Transverse colon (tissue), 4 donors: Measurements from ENCODE around the gene FERMT3. TPM values are rescaled to one million over a fixed set of nuclear protein-coding genes. Genes with fewer than 3 reads are reported as not detected.

Source experiments
- DNase-seq: peaks from one replicate; pipeline ENCODE4 v3.0.0-alpha.2; 2019
- H3K27ac ChIP-seq, 4 donors: fragments of 200-600 bp; sonication (generic); 2 replicates each; pipeline ENCODE4 v1.5.1; 2016 to 2018; ENCODE audit warnings: inconsistent platforms in 4 of 4
- H3K27me3 ChIP-seq: fragments of 200-600 bp; sonication (generic); 2 replicates; pipeline ENCODE4 v1.5.1; 2017; ENCODE audit warnings: inconsistent platforms
- H3K36me3 ChIP-seq, 4 donors: fragments of 200-600 bp; sonication (generic); 2 replicates each; pipeline ENCODE4 v1.5.1; 2017 to 2019; ENCODE audit warnings: inconsistent platforms in 4 of 4
- H3K4me1 ChIP-seq, 4 donors: fragments of 200-600 bp; sonication (generic); 2 replicates each; pipeline ENCODE4 v1.5.1; 2017 to 2020; ENCODE audit warnings: inconsistent platforms in 4 of 4
- H3K4me3 ChIP-seq, 4 donors: fragments of 200-600 bp; sonication (generic); 1 replicate in 1 of 4; 2 replicates in 3 of 4; pipeline versions ENCODE4 v1.5.1 to v1.6.1; 2017 to 2019; ENCODE audit warnings: inconsistent platforms in 4 of 4
- H3K9me3 ChIP-seq, 2 donors: fragments of 200-600 bp; sonication (generic); 2 replicates each; pipeline ENCODE4 v1.5.1; 2017 to 2019; ENCODE audit warnings: inconsistent platforms in 2 of 2
- CTCF ChIP-seq, 5 experiments: fragments of 200-600 bp in 3 of 5; fragments of 450-650 bp in 2 of 5; sonication (generic) in 3 of 5; IDR thresholded peaks; 1 replicate in 2 of 5; 2 replicates in 3 of 5; pipeline ENCODE4 v1.5.1; 2016 to 2017; ENCODE audit warnings: antibody characterized with exemption in 5 of 5, inconsistent platforms in 3 of 5, mild to moderate bottlenecking in 2 of 5, moderate library complexity in 1 of 5
- EP300 ChIP-seq: sonication (generic); formaldehyde crosslinking; IDR thresholded peaks from one replicate; pipeline ENCODE4 v1.6.1; 2017; ENCODE audit warnings: antibody characterized with exemption, low read depth
- POLR2A ChIP-seq: fragments of 450-650 bp; IDR thresholded peaks from one replicate; pipeline ENCODE4 v1.6.1; 2016; ENCODE audit warnings: antibody characterized with exemption, mild to moderate bottlenecking, moderate library complexity
- POLR2AphosphoS5 ChIP-seq, 3 donors: sonication (generic); formaldehyde crosslinking; IDR thresholded peaks; one replicate each; pipeline ENCODE4 v1.6.1; 2016; ENCODE audit warnings: antibody characterized with exemption in 3 of 3
- WGBS, 2 donors: methylation state at CpG; one replicate each; pipeline ENCODE4 v1.1.5; 2018; ENCODE audit warnings: low coverage in 1 of 2; 5-methylcytosine and 5-hydroxymethylcytosine counted together
- in situ Hi-C, 4 donors: fragments of 200-750 bp; cut with MboI; loops; one replicate each; pipeline versions ENCODE4 v1.15.0 to v1.15.1; 2017; ENCODE audit warnings: low sequenced_read_pairs in 3 of 4, low pct_ligation_motif_present in 1 of 4, low pct_unique_long_range_greater_than_20kb in 1 of 4
- intact Hi-C: fragments of 100-400 bp; cut with DNase I; formaldehyde crosslinking; loops from one replicate; pipeline ENCODE4 v1.15.1; 2023; ENCODE audit warnings: low total_unique reads
- total RNA-seq, 4 donors: library from RNA; depleted of rRNA; stranded (reverse); fragments of >200 nt; gene quantifications; one replicate each; pipeline ENCODE4 v1.1.0, GENCODE V29; 2016

The FERMT3 gene
- total RNA-seq, 4 donors from 2014 or later = 14.6 to 63.3 (median 28.6) TPM

GRCh38 chr11:64253043-64253442, 46.5 kb downstream of the FERMT3 start:
- TF ChIP-seq POLR2AphosphoS5 (IDR thresholded peaks at IDR 0.05) = no peak
- TF ChIP-seq POLR2A = no peak
- TF ChIP-seq CTCF (IDR thresholded peaks at IDR 0.05) = no peak
- TF ChIP-seq EP300 = no peak
- Histone ChIP-seq H3K9me3 (no peaks in the 10 kb centered on the region), H3K4me3 (peak overlapping the region in 2 of 4 donors; percentile 65 to 86), H3K27me3 (no peaks in the 10 kb centered on the region), H3K36me3 (peaks cover 0 to 20% (median 0%) of the 10 kb centered on the region in 4 donors), H3K27ac (peak overlapping the region; percentile 84 to 91 (median 88)), H3K4me1 (peaks cover 15 to 37% (median 23%) of the 10 kb centered on the region in 4 donors)
- DNase-seq = no peak
- 72% methylated on average over 8 of the region's 8 CpGs; no CpG with 5 or more reads in 1 of the 2 donors for WGBS, 2 donors
- in situ Hi-C loops = no loop called here
- intact Hi-C loops = loop anchor here (5.0 kb wide), 1 partner anchor 49 kb away; the partner anchor contains the start of gene CATSPERZ

DNA sequence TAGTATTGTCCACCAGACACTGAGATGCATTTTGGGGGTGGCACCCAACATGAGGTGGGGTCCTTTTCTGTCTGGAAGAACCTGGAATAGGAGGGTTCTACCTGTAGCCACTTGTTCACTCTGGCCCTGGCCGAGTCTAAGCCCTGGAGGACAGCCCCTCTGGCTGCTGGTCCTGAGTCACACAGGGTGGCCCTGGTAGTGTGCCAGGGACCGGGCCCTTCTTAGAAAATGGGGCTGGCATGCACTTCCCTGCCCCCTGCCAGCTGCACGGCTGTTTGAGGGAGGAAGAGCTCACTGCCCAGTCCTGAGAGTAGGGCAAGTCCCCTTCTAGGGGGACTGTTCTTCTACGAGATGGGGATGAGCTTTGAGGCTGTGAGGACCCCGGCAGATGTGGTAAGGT, 47.0 kb downstream of the FERMT3 start:
- no peak for TF ChIP-seq CTCF (IDR thresholded peaks at IDR 0.05)
- TF ChIP-seq POLR2A = no peak
- no peak for TF ChIP-seq POLR2AphosphoS5 (IDR thresholded peaks at IDR 0.05)
- TF ChIP-seq EP300 = no peak
- Histone ChIP-seq H3K4me3 (no peak overlapping the region), H3K9me3 (no peaks in the 10 kb centered on the region), H3K27me3 (no peaks in the 10 kb centered on the region), H3K27ac (peak overlapping the region in 1 of 4 donors; percentile 84), H3K4me1 (peaks cover 15 to 36% (median 23%) of the 10 kb centered on the region in 4 donors), H3K36me3 (peaks cover 0 to 21% (median 0%) of the 10 kb centered on the region in 4 donors)
- WGBS, 2 donors = 66% methylated on average over 5 of the region's 5 CpGs; no CpG with 5 or more reads in 1 of the 2 donors
- peak; percentile 19 for DNase-seq
- intact Hi-C loops (loop anchor here (5.0 kb wide), 1 partner anchor 49 kb away; the partner anchor contains the start of gene CATSPERZ), in situ Hi-C loops (no loop called here)

- intact Hi-C loops = loop anchor here (5.0 kb wide), 1 partner anchor 48 kb away; the partner anchor contains the start of gene CATSPERZ
- in situ Hi-C loops = no loop called here
- WGBS, 2 donors = 86% methylated on average over 7 of the region's 7 CpGs; no CpG with 5 or more reads in 1 of the 2 donors
- Histone ChIP-seq H3K4me1 (peaks cover 15 to 36% (median 23%) of the 10 kb centered on the region in 4 donors), H3K27me3 (no peaks in the 10 kb centered on the region), H3K36me3 (peaks cover 0 to 29% (median 0%) of the 10 kb centered on the region in 4 donors), H3K9me3 (no peaks in the 10 kb centered on the region), H3K27ac (no peak overlapping the region), H3K4me3 (no peak overlapping the region)
- DNase-seq = no peak
- no peak for TF ChIP-seq POLR2AphosphoS5 (IDR thresholded peaks at IDR 0.05)
- TF ChIP-seq EP300 = no peak
- TF ChIP-seq CTCF (IDR thresholded peaks at IDR 0.05) = no peak
- no peak for TF ChIP-seq POLR2A
Measured at GRCh38 chr11:64254326-64254725, 47.8 kb downstream of the FERMT3 start.

DNA sequence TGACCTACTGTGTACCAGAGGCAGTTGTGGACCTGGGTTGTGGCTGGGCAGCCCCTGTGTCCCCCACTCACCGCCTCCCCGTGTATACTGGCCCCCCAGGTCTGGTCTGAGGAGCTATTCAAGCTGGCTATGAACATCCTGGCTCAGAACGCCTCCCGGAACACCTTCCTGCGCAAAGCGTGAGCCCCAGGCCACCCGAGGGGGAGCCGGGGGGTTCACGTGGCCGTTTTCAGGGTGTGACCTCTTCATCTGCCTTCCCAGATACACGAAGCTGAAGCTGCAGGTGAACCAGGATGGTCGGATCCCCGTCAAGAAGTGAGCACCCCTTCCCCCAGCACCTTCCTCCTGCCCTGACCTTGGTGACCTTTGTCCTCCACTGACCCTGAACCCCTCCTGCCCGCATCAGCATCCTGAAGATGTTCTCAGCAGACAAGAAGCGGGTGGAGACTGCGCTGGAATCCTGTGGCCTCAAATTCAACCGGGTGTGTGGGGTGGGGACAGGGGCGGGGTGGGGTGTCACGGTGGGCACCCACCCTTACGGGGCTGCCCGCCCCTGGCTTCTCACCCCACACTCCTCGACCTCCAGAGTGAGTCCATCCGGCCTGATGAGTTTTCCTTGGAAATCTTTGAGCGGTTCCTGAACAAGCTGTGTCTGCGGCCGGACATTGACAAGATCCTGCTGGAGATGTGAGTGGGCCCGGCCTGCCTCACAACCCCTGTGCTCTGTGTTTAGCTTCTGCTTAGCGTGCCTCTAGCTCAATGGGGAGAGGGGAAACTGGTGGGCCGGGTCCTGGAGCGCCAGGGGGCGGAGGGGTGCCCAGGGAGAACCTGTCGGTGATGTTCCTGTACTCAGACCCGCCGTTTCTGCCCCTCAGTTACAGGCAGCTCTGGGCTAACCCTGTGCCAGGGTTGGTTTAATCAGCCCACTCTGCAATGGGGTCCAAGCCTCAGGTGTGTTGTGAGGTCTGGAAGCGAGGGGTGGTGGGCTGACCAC, 48.9 kb downstream of the FERMT3 start:
- no peak for DNase-seq
- Histone ChIP-seq H3K9me3 (no peaks in the 10 kb centered on the region), H3K36me3 (peaks cover 0 to 29% (median 0%) of the 10 kb centered on the region in 4 donors), H3K4me3 (no peak overlapping the region), H3K27me3 (no peaks in the 10 kb centered on the region), H3K4me1 (peaks cover 15 to 36% (median 22%) of the 10 kb centered on the region in 4 donors), H3K27ac (no peak overlapping the region)
- TF ChIP-seq EP300 (no peak), POLR2AphosphoS5 (IDR thresholded peaks at IDR 0.05) (no peak), CTCF (IDR thresholded peaks at IDR 0.05) (no peak), POLR2A (no peak)
- in situ Hi-C loops (no loop called here), intact Hi-C loops (no loop called here)
- 88% methylated on average over 33 of the region's 35 CpGs; no CpG with 5 or more reads in 1 of the 2 donors for WGBS, 2 donors
